ENCODE results near the gene UNC13B. TPM values are rescaled to one million over a fixed set of nuclear protein-coding genes. Genes with fewer than 3 reads are reported as not detected.

The UNC13B gene
- total and polyA plus RNA-seq, 2 donors (not counting 3 experiments of a cell fraction or from before 2014, with no cell fraction given) = 30.1 to 46.2 TPM

GRCh38 chr9:35374436-35374835 lies 212.6 kb downstream of the UNC13B start:
- peaks cover 3 to 9% of the 10 kb centered on the region in 2 experiments for H3K36me3 ChIP-seq (ENCODE audit: control insufficient read depth in 2 of 2, extremely low read depth in 1 of 2, insufficient read depth in 2 of 2, low read length in 2 of 2)
- no peak overlapping the region for H2AFZ ChIP-seq (ENCODE audit: low read depth, low read length)
- H3K4me1 ChIP-seq (ENCODE audit: control insufficient read depth, extremely low read depth, insufficient read depth, low read length) = no peaks in the 10 kb centered on the region
- BruUV-seq (replicated peaks) = no TSS peak
- H3K79me2 ChIP-seq (ENCODE audit: control insufficient read depth, insufficient read depth, low read length) = no peaks in the 10 kb centered on the region
- no peak for FAIRE-seq
- H3K4me2 ChIP-seq (ENCODE audit: insufficient read depth, low read length) = no peak overlapping the region
- no peak overlapping the region for H3K27ac ChIP-seq (ENCODE audit: insufficient read depth, low read depth, low read length)
- no peaks in the 10 kb centered on the region for H3K9me3 ChIP-seq (replicated peaks; ENCODE audit: control insufficient read depth, insufficient read depth, low read length)
- TF ChIP-seq FOS (IDR thresholded peaks at IDR 0.05; ENCODE audit: borderline replicate concordance, insufficient read depth, low read length) (no peak), POLR2A (IDR thresholded peaks at IDR 0.05; ENCODE audit: low read depth, low read length) (no peak), MYC (IDR thresholded peaks at IDR 0.05; ENCODE audit: low read depth, low read length) (no peak), EZH2 (IDR thresholded peaks at IDR 0.05; ENCODE audit: borderline replicate concordance, low read depth, low read length, severe bottlenecking) (no peak), MAX (IDR thresholded peaks at IDR 0.05; ENCODE audit: insufficient read depth, insufficient read length) (no peak), GATA2 (IDR thresholded peaks at IDR 0.05; ENCODE audit: insufficient read depth, insufficient read length, low read depth, low read length) (no peak), JUN (IDR thresholded peaks at IDR 0.05; ENCODE audit: borderline replicate concordance, insufficient read depth, insufficient read length, low read depth) (no peak), CTCF (IDR thresholded peaks at IDR 0.05; ENCODE audit: extremely low read depth in 1 of 2, insufficient read depth in 1 of 2, low read depth in 1 of 2, low read length in 2 of 2) (no peak), POLR2AphosphoS5 (IDR thresholded peaks at IDR 0.05; ENCODE audit: insufficient read depth, low read depth, low read length) (no peak)
- intact Hi-C loops (cut with micrococcal nuclease) (no loop called here), dilution Hi-C loops (cut with MboI; ENCODE audit: extremely low pct_ligation_motif_present, low sequenced_read_pairs) (no loop called here)
- DNase-seq (ENCODE audit: low read depth, low spot score) = no peak
- no peaks in the 10 kb centered on the region for H4K20me1 ChIP-seq (replicated peaks; ENCODE audit: control insufficient read depth, extremely low read depth, insufficient read depth, low read length)
- H3K9me1 ChIP-seq (replicated peaks; ENCODE audit: control insufficient read depth, extremely low read depth, insufficient read depth, low read length) = no peaks in the 10 kb centered on the region
- H3K27me3 ChIP-seq (ENCODE audit: control insufficient read depth in 2 of 2, insufficient read depth in 2 of 2, low read length in 2 of 2) = no peaks in the 10 kb centered on the region
- POLR2A ChIA-PET = no interaction called here
- CTCF ChIA-PET = no interaction called here
- H3K4me3 ChIP-seq (replicated peaks in 1 of 3; ENCODE audit: insufficient read depth in 1 of 3, low read depth in 1 of 3, low read length in 3 of 3) = no peak overlapping the region
- H3K9ac ChIP-seq (replicated peaks; ENCODE audit: extremely low read depth, insufficient read depth, low read length) = no peak overlapping the region

Data from endothelial cell of umbilical vein (primary cell).